ENCODE data around the gene SLC9C2. TPM values are rescaled to one million over a fixed set of nuclear protein-coding genes. Genes with fewer than 3 reads are reported as not detected.
"Not testable (repeated sequence)": the region's sequence is repeated elsewhere in the genome, so short reads cannot be mapped to it uniquely, and the experiment has no call there.

SLC9C2 gene
- total RNA-seq, 1 donor from 2014 or later: not detected

DNA sequence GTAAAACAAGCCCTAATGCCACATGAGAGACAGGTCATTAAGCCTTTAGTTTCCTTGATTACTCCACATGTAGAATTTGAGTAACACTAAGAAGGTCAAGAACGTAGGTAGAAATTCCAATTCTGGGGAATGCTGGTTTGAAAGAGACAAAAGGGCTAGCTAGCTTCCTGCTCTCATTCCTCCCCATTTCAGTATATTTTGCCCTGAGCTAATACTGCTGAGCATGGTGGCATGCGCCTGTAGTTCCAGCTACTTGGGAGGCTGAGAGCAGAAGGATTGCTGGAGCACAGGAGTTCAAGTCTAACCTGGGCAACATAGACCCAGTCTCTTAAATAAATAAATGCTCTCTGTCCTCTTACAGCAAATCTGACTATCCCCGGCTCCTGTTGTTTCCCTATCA lies 112.9 kb downstream of the SLC9C2 start:
- no peak for DNase-seq (ENCODE audit: extremely low read depth, low read depth, low spot score)

- no peak for DNase-seq (ENCODE audit: extremely low read depth, low read depth, low spot score)
Observed at GRCh38 chr1:173489149-173489600, 113.7 kb downstream of the SLC9C2 start.

- DNase-seq (ENCODE audit: extremely low read depth, low read depth, low spot score): no peak
Observed at GRCh38 chr1:173488001-173488400, 114.9 kb downstream of the SLC9C2 start.

- DNase-seq (ENCODE audit: extremely low read depth, low read depth, low spot score): no peak
Observed at GRCh38 chr1:173485401-173485800, 117.5 kb downstream of the SLC9C2 start.

DNA sequence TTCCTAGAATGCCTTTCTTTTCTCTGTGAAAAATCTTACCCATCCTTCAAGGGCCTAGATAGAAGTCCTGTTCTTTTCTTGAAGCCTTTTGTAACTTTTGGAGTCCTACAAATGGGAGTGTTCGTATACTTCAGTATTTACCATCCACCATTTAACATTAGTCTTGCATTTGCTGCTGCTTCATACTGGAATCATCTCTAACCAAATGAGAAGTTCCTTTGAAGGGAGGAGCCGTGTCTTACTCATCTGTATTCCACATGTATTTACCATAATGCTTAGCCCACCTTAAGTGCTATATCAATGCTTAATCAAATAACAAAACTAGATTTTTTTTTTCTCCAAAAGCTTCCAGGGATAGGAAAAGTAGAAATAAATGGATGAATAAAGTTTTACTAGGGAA lies 118.6 kb downstream of the SLC9C2 start:
- no peak for DNase-seq (ENCODE audit: extremely low read depth, low read depth, low spot score)

GRCh38 chr1:173482683-173483082 lies 120.2 kb downstream of the SLC9C2 start:
- no peak for DNase-seq (ENCODE audit: extremely low read depth, low read depth, low spot score)

GRCh38 chr1:173481195-173481772 lies 121.6 kb downstream of the SLC9C2 start:
- DNase-seq (ENCODE audit: extremely low read depth, low read depth, low spot score): no peak

DNA sequence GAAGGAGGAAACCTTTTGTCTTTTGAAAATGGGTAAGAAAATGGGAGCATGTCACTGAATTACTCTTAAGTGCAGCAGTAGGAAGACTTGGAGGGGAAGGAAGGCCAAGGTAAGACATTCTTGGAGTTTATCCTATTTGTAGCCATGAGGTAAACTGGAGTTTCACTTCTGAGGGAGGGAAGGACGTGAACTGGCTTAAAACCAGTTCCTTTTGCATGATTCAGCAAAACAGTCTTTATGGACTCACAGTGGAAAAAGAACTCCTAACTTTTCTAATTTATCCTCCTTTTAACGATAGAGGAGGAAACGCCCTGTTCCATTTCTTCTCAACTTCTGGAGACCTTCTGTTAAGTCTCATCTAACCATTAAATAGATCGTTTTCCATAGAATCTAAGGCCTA lies 123.2 kb downstream of the SLC9C2 start:
- DNase-seq (ENCODE audit: extremely low read depth, low read depth, low spot score): no peak

DNA sequence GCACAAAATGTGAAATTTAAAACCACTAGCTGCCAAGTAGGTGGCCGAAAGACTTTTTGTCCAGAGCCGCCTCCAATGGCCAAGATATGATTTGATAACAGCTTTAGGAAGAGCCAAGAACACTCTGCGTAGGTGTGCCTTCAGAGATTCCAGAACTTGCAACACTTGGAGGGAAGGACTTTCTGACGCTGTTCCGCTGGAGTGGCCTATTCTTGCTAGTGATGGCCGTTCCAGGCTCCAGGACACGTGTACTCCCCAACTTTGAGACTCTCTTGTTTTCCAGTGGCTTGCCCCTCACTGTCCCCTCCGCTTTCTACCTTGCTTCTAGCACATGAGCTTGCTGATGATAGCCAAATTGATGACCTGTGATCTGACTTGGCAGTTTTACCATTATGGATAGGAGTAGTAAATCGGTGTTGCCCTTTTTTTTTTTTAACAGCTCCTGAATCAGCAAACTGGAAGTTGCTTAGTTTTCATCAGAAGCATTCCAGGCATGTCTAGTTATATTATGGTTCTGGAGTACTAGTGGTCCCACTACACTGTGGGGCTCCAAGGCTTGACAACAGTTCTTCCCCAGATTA lies 124.7 kb downstream of the SLC9C2 start:
- DNase-seq (ENCODE audit: extremely low read depth, low read depth, low spot score): no peak

- DNase-seq (ENCODE audit: extremely low read depth, low read depth, low spot score): no peak
Observed at GRCh38 chr1:173477286-173478093, 125.4 kb downstream of the SLC9C2 start, which contains the start of gene PRDX6. Gene PRDX6 (plus strand): TSS chr1:173477335. CDS start chr1:173477398, 63 bp downstream.

DNA sequence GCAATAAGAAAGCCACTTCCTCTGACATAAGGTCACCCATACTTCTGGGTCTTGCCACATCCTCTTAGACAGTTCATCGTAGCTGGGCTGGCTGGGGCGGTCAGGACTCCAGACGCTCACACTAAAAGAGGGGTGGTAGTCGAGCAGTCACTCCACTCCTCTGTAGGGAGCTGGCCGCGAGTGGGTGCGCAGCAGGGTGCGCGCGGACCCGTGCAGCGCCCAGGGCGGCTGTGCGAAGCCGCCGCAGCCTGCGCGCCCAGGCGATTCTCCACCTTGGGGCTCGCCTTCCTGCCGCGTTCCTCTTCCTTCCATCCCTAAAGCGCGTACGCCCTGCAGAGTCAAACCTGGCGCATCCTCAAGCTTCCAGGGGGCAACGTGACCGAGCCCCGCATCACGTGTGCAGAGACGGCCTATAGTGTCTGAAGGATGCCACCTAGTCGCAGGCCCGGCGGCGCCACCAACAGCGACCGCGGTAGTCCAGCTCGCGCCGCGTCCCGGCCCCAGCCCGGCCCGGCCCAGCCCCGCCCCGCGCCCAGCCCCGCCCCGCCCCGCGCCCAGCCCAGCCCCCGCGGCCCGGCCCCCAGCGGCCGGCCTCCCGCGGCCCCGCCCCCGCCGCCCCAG lies 126.1 kb downstream of the SLC9C2 start:
- DNase-seq (ENCODE audit: extremely low read depth, low read depth, low spot score): no peak

- no peak for DNase-seq (ENCODE audit: extremely low read depth, low read depth, low spot score)
Observed at GRCh38 chr1:173476197-173476664, 126.6 kb downstream of the SLC9C2 start.

DNA sequence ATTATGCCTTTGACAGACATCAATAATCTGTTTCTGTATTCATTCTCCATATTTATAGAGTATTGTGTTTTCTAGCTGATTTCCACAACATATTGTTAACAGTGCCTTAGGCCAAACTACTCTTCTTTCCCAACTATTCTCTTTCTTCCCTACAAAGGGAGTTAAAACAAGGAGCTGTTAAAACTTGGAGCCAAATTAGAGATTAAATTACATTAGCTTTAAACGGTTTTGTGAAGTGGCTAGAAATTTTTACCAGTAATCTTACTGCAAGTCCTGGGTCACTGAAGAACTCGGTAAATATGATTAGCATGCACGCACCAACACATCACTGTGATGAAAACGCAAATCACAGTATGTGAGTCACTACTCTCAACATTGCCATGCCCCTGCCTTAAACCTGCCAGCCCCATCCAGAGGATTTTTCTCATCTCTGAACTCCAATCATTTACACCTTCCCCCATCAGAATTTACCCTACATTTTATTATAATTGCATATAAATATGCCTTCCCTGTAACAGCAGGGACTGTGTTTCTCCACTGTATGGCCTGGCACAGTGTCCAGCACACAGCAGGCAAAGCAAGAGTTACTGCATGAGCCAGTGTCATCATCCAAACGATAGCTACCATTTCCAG lies 127.2 kb downstream of the SLC9C2 start:
- DNase-seq (ENCODE audit: extremely low read depth, low read depth, low spot score): no peak

GRCh38 chr1:173474780-173475421 lies 128.0 kb downstream of the SLC9C2 start:
- DNase-seq (ENCODE audit: extremely low read depth, low read depth, low spot score): not testable (repeated sequence)

- DNase-seq (ENCODE audit: extremely low read depth, low read depth, low spot score): no peak
Observed at GRCh38 chr1:173474097-173474779, 128.6 kb downstream of the SLC9C2 start.

DNA sequence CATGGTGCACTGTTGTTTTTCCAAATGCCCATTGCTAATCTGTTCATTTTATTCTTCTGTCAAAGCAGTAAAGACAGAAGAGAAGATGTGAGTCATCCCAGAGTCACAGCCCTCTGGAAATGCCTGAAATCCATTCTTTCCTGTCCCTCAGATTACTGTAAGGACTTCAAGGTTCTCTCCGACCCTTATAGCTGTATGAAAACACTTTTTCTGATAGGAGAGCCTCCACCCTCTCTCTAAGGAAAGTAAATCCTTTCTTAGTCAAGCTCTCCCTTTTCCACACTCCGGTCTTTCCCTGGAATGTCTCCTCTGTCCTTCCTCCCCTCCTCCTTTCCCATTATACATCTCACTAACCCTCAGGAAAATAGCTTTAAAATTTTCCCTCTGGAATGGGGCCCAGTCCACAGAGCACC lies 129.3 kb downstream of the SLC9C2 start:
- peak; percentile 55 for DNase-seq (ENCODE audit: extremely low read depth, low read depth, low spot score)

DNA sequence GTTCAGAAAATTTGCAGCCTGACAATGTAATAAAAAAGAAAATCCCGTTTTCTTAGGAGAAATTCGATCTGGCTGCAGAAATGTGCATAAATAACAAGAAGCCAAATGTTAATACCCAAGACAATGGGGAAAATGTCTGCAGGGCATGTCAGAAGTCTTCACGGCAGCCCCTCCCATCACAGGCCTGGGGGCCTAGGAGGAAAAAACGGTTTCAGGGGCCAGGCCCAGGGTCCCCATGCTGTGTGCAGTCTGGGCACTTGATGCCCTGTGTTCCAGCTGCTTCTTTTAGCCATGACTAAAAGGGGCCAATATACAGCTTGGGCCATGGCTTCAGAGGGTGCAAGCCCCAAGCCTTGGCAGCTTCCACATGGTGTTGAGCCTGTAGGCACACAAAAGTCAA lies 132.3 kb downstream of the SLC9C2 start:
- no peak for DNase-seq (ENCODE audit: extremely low read depth, low read depth, low spot score)

GRCh38 chr1:173469656-173470055 lies 133.2 kb downstream of the SLC9C2 start:
- DNase-seq (ENCODE audit: extremely low read depth, low read depth, low spot score): no peak

GRCh38 chr1:173467426-173467825 lies 135.4 kb downstream of the SLC9C2 start:
- no peak for DNase-seq (ENCODE audit: extremely low read depth, low read depth, low spot score)

DNA sequence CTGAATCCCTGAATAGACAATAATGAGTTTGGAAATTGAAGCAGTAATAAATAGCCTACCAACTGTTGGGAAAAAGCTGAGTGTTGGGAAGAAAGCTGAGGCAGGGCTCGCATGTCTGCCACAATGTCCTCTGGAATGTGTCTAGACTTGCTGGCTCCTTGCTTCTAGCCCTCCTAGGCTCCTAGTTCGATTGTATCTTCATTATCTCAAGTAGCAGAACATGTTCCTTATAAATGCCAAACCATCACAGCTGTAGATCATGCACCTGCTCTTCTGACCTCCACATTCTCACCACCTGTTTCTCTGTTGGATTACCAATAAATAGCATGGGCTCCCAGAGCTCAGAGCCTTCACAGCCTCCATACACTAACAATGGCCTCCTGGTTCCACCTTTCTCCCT lies 138.7 kb downstream of the SLC9C2 start:
- not testable (repeated sequence) for DNase-seq (ENCODE audit: extremely low read depth, low read depth, low spot score)
